ENCODE data around the gene AFF4.

The AFF4 gene

DNA sequence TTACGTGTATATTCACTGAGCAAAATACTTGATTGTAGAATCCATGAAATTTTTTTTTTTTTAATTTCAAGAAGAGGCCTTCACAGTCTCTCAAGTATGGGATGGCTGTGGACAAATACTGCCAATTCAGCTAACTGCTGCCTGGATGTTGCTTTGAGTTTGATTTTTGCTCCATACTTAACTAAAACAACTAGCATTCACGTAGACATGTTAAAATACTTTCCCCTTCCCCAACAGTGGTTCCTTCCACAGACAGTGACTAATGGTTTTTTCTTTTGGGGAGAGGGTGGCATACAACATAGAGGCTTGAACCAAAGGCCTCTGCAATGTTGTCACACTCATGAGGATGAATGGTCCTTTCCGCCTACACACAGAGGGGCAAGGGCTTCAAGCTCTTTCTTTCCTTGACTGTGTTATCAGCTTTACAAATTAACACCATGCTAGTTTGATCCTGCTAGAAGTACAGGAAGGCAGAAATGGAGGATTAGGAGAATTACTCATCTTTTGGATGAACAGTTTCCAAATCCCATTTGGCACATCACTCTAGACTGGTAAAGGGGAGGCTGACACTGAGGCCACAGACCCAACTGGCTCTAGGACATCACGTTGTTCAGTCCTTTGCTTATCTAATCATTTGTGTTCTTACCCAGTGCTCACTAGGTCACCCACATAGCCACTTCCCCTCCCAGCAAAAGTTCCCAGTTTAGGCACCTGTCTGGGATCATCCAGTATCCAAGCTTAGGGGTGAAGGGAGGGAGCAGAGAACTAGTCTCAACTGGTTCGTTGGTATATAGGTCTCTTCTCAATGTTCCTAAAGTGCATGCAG is 91.8 kb downstream of the AFF4 start:
- DNase-seq (ENCODE audit: low read depth): no peak
- TF ChIP-seq, protein P1, sequence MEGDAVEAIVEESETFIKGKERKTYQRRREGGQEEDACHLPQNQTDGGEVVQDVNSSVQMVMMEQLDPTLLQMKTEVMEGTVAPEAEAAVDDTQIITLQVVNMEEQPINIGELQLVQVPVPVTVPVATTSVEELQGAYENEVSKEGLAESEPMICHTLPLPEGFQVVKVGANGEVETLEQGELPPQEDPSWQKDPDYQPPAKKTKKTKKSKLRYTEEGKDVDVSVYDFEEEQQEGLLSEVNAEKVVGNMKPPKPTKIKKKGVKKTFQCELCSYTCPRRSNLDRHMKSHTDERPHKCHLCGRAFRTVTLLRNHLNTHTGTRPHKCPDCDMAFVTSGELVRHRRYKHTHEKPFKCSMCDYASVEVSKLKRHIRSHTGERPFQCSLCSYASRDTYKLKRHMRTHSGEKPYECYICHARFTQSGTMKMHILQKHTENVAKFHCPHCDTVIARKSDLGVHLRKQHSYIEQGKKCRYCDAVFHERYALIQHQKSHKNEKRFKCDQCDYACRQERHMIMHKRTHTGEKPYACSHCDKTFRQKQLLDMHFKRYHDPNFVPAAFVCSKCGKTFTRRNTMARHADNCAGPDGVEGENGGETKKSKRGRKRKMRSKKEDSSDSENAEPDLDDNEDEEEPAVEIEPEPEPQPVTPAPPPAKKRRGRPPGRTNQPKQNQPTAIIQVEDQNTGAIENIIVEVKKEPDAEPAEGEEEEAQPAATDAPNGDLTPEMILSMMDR (IDR thresholded peaks at IDR 0.05; ENCODE audit: control insufficient read depth, insufficient read depth, low read depth, low read length, missing control alignments): no peak
- no peak overlapping the region for H3K4me3 ChIP-seq (ENCODE audit: control insufficient read depth, low read depth, low read length)

DNA sequence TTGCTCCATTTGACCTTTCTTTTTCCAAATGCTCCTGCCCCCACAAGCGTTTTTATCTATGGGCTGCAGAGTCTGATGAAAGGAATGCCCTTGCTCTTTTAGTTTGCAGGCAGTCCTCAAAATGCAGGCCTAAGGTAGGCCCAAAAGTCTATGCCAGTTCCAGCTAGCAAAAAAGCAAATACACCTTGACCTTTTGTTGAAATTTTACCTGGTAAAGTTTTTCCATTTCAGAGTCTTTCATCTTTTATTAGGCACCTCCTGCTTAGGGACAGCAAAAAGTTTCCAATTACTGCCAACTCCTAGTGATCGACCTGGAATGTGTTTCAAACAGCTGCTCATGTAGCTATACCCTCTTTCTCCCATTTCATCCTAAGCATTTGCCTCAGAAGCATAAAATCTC is 92.6 kb downstream of the AFF4 start:
- TF ChIP-seq, protein P1 (IDR thresholded peaks at IDR 0.05; ENCODE audit: control insufficient read depth, insufficient read depth, low read depth, low read length, missing control alignments): no peak
- DNase-seq (ENCODE audit: low read depth): no peak
- no peak overlapping the region for H3K4me3 ChIP-seq (ENCODE audit: control insufficient read depth, low read depth, low read length)

DNA sequence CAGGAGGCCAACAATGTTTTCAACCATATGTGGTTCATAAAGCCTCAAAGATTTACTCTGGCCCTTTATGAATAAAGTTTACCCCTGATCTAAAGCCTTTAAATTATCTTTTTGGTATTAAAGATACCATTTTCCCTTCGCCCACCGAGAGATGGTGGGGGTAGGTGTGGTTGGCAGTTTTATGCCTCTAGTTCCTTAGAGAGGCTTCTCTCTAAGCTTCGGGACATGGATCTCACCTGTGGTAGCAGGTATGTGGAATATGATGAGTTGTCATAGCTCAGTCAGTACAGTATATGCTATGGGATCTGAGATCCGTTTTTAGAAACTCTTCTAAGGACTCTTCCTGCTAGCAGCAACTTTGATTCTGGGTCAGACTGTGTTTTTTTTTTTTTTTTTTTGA is 94.7 kb downstream of the AFF4 start:
- TF ChIP-seq, protein P1 (IDR thresholded peaks at IDR 0.05; ENCODE audit: control insufficient read depth, insufficient read depth, low read depth, low read length, missing control alignments): no peak
- no peak for DNase-seq (ENCODE audit: low read depth)

DNA sequence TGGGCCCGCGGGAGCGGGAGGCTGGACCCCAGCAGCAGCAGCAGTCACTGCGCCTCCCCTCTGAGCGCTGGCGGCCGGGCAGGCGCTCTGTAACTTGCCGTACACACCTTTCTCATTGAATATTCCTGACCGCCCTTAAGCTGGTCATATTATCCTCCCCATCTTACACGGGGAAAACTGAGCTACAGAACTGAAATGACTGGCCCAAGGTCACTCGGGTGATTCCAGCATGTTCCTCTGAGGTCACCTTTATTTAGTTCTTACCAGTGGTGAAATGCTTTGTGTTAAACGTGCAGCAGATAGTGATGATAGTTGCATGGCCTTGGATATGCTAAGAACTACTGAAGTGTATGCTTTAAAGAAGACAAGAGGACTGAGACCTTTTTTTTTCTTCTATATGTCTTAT is 96.4 kb downstream of the AFF4 start:
- DNase-seq (ENCODE audit: low read depth): no peak
- TF ChIP-seq, protein P1 (IDR thresholded peaks at IDR 0.05; ENCODE audit: control insufficient read depth, insufficient read depth, low read depth, low read length, missing control alignments): no peak

More for the DNA sequence above, 94.7 kb downstream of the AFF4 start:
- no peak overlapping the region for H3K4me3 ChIP-seq (ENCODE audit: control insufficient read depth, low read depth, low read length)

DNA sequence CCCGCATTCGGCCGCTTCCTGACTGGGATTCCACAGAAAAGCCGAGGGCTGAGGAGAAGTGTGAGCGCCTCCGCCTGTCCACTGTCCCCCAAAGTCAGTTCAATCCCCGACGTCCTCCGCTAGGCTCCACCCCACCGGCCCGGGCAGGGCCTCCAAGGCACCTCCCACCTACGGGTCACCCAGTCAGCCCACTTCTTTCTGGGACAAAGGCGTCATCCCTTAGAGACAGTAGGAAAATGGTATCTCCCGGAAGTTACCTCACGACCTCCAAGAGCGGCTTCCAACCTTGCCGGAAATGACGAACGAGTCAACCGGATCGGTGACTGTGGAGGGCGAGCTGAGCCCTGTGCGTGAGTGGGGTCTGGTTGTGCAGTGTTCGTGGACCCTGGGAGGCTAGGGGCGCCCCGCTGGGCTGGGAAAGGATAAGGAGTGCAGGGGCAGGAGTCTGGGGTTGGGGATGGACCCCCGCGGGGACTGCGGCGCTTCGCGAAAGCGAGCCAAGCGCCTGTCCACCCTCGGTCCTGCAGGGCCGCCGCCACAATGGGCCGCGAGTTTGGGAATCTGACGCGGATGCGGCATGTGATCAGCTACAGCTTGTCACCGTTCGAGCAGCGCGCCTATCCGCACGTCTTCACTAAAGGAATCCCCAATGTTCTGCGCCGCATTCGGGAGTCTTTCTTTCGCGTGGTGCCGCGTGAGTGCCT is 96.9 kb downstream of the AFF4 start, which contains the start of the genes GDF9 and UQCRQ:
Gene GDF9 (minus strand): TSS at position 128 of the 704 bp plus-strand sequence. CDS start 1,936 bp downstream, outside the sequence.
Gene UQCRQ (plus strand): TSS at position 301 of the 704 bp plus-strand sequence. CDS start 240 bp downstream, at position 541.
- TF ChIP-seq, protein P1 (IDR thresholded peaks at IDR 0.05; ENCODE audit: control insufficient read depth, insufficient read depth, low read depth, low read length, missing control alignments): peak; percentile 53
- peak within 1 kb of the TSS; percentile 76 for H3K4me3 ChIP-seq (ENCODE audit: control insufficient read depth, low read depth, low read length)
- DNase-seq (ENCODE audit: low read depth): peak; percentile 99

More for the DNA sequence above, 96.4 kb downstream of the AFF4 start:
- peak overlapping the region; percentile 76 for H3K4me3 ChIP-seq (ENCODE audit: control insufficient read depth, low read depth, low read length)

DNA sequence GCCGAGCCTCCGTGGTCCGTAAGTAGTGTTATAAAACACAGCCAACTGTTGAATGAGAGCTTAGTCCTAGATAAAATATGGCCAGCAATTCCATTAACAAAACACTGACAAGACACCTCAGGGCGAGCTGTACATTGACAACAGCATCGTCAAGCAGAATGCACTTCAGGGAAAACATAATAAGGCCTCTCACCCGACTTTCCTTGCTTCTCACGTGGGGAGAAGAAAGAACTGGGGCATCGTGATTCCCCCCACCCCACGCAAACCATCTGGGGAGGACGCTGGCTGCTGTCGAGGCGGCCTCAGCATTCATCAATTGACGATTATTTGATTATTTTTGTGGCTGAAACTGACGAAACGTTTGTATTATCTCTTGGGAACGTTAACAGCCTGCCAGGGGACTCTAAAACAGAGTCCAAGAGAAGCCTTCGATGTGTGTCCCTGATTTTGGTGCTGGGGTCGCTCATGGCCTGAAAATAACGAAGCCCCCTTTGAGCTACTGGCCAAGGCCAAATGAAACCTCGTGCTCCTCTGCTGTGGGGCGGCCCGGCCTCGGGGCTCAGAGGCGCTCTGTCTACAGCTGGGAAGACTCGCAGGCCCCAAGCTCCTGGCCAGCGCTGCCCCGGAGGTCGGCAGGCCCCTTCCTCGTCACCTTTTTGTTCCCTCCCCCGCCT is 97.6 kb downstream of the AFF4 start:
- TF ChIP-seq, protein P1 (IDR thresholded peaks at IDR 0.05; ENCODE audit: control insufficient read depth, insufficient read depth, low read depth, low read length, missing control alignments): no peak
- peak overlapping the region; percentile 76 for H3K4me3 ChIP-seq (ENCODE audit: control insufficient read depth, low read depth, low read length)
- no peak for DNase-seq (ENCODE audit: low read depth)

All from AG09309 (cell line).